Activated T-helper 1 cell treated with Interleukin-2 at 50 U/mL for 16 hours (primary cell): Measurements from ENCODE around the gene FAM187B.
A peak's percentile ranks its signal among the peaks of the same experiment; 100 is the strongest.

ENCODE experiments used
- DNase-seq: peaks from one replicate; pipeline ENCODE4 v3.0.0-alpha.2; 2020; ENCODE audit warnings: low read depth

Gene FAM187B

DNA sequence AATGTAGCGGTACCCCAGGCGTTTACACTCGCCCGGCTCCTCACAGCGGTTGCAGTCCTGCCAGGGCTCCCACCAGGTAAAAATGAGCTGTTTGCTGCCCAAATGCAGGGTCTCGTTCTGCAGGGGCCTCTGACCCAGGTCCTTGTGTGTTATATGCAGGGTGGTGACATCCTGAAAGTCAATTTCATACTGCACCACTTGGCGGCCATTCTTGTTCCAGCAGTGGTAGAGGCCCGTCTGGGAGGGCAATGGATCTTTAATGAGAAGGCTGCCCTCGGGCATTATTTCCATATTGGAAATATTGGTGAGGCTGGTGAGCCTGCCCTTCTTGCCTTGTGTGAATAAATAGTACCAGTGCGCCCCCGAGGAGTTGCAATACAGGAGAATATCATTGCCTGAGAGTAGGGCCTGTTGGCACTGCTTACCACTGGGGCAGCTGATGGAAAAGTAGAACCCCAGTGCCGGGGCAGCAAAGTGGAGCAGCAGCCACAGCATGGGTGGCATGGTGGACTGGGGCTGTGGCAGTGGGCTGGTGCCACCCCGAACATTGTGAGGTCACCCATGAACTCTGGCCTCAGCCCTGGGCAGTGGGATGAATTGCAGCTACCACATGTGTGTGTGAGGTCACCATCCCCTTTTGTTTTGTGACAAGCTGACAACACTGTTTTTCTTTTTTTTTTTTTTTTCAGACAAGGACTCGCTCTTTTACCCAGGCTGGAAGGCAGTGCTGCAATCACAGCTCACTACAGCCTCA is at the start of gene FAM187B:
Gene FAM187B (minus strand): TSS at position 563 of the 754 bp plus-strand sequence. CDS start 59 bp downstream, at position 504.
- DNase-seq = no peak

DNA sequence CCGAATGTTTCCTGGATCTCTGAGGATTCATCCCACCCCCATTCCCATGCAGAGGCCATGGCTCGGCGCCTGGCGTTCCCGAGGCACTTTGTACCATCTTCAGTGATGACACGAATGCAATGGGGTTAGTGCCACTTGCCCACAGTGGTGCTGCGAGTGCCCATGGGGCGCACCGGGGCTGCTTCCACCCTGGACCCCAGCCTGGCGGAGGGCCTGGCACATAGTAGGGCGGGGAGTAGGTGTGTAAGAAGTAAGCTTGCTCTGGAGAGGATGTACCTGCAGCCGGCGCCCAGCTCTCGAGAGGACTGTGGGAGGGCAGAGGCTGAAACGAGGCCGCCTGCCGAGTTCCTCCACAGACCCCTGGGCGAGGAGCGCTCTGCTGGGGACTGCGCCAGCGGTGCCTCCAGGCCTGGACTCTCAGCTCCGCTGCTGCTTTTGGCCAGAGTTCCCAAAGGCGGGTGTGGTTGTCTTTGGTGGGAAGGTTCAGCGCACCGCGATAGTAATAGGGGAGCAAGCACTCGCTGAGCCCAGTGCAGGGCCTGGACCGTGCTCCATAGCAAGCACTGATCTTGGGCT is 48.3 kb upstream of the FAM187B start:
- DNase-seq = no peak

DNA sequence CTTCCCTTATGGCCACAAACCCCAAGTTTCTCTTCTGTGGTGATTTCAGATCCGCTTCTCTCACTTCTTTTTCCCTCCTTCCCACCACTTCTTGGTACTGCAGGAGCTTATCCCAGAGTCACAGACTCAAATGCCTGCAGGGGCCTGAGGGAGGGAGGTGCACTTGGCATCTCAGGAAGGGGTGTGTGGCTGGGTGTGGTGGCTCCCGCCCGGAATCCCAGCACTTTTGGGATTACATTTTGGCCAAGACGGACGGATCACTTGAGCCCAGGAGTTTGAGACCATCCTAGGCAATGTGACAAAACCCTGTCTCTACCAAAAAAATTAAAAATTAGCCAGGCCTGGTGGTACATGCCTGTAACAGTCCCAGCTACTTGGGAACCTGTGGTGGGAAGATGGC is 45.8 kb upstream of the FAM187B start:
- DNase-seq = no peak

DNA sequence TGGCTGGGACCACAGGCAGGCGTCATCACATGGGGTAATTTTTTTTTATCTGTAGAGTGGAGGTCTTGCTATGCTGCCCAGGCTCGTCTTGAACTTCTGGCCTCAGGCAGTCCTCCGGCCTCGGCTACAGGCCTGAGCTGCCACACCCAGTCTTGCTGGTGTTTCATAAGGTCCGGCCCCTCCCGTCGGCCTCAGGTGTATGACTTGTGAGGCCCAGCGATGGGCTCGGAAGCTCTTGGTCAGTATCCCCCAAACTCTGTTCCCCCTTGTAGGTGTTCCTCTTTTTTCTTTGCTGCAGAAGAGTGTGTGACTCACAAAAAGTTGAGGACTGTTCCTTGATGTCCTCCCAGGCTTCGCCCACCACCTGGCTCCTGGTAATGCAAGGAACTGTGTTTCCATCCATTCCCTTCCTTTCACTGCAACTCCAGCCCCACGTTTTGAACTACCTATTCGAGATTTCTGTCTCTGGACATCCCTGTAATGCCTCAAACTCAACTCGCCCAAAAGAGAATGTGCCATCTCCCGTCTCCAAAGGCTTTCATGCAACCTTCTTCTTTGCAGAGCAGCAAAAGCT is 45.2 kb upstream of the FAM187B start:
- DNase-seq = no peak

DNA sequence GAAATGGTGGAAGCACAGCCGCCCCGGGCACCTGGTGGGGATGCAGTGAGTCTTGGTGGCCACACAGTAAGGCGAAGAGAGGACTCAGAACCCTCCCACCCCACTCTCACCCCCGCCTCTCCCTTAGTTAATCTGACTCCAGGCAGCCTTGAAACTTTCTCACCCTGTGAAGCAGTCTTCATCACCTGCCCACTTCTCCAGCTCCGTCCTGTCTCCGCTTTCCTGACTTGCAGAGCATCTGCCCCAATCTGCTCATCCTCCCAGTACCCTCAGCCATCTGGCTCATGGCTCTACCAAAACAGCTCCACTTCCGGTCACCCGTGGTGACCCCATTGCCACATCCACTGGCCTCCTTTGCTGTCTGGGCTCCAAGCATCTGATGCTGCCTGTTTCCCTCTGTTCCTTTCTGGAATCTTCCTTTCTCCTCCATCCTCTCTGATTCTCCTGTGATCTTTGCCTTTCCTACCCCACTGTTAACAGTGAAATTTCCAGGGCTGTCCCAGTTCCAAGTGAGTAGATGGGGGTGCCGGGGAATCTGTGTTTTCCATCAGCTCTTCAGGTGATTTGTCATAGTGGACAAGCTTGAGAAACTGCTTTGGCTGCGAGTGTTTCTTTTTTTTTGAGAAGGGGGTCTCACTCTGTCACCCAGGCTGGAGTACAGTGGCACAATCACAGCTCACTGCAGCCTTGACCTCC is 44.6 kb upstream of the FAM187B start:
- no peak for DNase-seq

DNA sequence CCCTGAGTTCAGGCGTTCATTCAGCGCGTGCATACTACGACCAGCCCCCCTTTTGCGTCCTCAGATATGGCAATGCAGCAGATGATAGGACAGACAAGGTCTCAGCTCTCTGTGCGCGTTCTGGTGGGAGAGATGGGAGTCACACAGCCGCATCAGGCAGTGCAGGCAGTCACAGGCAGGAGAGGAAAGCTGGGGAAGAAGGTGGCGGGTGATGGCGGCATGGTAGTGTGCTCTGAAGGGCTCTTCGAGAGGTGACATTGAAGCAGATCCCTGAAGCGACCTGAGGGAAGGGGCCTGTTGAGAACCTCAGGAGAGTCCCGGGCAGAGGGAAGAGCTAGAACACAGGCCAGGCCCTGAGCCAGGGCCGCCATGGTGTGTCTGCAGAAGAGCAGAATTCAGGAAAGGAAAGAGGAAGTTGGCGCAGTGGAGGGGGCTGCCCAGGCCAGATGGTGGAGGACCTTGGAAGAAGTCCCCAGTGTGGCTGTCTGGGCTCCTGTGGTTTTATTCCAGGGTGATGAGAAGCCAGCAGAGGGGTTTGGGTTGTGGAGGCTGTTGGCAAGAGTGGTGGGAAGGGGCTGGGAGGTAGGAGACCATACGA is 43.7 kb upstream of the FAM187B start:
- no peak for DNase-seq

DNA sequence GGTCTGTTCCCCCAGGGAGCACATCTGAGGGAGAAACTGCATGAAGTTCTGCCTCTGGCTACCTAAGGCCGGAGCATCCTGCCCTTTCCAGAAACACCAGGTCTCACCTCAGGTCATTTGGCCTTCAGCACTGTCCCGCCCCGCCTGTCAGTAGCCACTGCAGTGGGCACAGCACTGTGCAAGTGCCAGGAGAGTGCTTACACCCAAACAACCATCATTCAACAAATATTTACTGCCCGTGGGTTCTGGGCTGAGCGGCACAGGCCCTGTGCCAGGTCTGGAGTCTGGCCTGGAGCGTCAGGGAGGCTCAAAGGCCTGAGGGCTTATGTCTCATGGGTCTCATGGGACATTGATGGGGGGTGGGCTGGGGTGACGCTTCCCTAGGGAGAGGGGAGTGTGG is 43.0 kb upstream of the FAM187B start:
- no peak for DNase-seq

DNA sequence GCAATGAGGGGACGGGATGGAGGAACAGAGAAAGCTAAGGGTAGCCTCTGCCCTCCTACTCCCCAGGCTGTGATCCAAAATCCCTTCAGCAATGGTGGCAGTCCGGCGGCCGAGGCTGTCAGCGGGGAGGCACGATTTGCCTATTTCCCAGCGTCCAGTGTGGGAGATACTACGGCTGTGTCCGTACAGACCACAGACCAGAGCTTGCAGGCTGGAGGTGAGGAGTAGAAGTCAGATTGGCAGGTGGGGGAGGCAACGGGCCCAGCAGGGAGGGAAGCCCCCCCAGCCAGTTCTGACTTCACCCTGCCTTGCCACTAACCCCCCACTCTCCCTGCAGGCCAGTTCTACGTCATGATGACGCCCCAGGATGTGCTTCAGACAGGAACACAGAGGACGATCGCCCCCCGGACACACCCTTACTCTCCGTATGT is 41.9 kb upstream of the FAM187B start:
- no peak for DNase-seq

DNA sequence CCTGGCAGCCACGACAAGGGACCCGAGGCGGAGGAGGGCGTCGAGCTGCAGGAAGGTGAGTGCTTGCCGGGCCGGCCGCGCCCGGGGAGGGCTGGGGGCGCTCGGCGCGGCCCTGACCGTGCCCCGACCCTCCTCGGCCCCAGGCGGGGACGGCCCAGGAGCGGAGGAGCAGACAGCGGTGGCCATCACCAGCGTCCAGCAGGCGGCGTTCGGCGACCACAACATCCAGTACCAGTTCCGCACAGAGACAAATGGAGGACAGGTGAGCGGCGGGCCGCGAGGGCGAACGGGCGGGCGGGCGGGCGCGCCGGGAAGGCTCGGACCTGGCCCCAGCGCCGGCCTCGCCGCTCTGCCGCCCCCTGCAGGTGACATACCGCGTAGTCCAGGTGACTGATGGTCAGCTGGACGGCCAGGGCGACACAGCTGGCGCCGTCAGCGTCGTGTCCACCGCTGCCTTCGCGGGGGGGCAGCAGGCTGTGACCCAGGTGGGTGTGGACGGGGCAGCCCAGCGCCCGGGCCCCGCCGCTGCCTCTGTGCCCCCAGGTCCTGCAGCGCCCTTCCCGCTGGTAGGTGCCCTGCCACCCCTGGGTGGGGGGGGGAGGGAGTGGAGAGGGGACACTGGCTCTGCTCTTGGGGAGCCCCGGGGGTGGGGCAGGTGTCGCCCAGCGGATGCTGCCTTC is 41.0 kb upstream of the FAM187B start:
- DNase-seq = peak; percentile 62

DNA sequence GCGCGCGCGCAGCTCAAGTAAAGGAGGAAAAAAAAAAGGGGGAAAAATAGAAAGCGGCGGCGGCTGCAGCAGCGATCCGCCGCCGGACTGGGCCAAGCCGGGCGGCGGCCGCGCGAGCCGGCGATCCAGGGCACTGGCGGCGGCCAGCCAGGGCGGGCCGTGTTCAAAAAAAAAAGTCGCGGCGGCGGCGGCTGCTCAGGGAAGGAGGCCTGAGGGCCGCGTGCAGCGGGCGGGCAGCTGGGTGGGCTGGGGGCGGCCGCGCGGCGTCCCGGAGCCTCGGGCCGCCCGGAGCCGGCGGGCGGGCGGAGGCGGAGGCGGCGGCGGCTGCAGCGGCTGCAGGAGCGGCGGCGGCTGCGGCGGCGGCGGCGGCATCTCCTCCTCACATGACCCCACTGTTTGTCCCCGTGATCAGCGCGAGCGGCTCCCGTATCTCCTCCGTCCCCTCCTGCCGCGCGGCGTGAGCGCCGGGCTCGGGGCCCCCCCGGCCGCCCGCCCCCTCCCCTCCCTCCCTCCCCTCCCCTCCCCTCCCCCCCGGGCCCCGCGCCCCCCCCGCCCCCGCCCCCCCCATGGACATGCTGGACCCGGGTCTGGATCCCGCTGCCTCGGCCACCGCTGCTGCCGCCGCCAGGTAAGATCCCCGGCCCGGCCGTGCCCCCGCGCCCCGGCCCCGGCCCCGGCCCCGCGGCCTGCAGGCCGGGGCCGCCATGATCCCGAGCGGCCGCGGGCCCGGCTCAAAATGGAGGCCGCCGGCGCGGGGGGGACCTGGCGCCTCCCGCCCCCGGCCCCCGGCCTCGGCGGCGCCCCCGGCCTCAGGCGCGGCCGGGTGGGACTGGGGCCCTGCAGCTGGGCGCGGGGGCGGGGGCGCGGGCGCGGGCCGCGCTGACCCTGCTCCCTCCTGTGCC is 40.2 kb upstream of the FAM187B start, which contains the start of gene USF2:
Gene USF2 (plus strand): TSS at position 427 of the 902 bp plus-strand sequence. CDS start 140 bp downstream, at position 567.
- DNase-seq = peak; percentile 52

DNA sequence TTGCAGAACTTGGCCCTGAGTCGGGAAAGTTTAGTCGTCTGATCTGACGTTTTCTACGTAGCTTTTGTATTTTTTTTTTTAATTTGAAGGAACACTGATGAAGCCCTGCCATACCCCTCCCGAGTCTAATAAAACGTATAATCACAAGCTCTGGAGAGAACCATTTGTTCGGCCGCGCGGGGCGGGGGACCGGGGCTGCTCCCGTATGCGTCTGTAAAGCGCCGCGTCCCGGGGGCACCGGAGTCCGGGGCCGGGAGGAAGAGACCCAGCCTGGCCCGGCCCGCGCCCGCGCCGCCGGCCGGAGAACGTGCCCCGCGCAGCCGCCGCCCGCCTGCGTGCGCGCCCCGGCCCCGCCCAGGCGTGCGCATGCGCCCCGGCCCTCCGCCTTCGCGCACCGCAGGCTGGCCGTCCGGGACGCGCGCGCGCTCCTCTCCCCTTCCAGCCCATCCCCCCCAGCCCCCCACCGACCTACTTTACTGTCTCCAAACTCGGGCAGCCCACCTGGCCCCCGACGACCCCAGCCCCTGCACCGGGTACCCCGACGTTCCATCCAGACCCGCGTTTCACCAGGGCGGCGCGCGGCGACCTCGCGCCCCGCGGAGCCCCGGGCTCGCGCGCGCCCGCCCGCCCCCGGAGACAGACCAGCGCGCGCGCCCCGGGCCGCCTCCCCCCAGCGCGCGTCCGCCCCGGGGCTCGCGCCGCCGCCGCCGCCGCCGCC is 39.4 kb upstream of the FAM187B start:
- peak; percentile 73 for DNase-seq

DNA sequence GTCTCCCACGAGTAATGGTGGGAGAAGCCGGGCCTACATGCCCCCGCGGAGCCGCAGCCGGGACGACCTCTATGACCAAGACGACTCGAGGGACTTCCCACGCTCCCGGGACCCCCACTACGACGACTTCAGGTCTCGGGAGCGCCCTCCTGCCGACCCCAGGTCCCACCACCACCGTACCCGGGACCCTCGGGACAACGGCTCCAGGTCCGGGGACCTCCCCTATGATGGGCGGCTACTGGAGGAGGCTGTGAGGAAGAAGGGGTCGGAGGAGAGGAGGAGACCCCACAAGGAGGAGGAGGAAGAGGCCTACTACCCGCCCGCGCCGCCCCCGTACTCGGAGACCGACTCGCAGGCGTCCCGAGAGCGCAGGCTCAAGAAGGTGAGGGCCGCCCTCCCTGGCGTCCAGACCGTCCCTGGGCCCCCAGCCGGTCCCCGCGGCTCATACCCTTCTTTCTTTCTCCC is 38.8 kb upstream of the FAM187B start:
- no peak for DNase-seq

DNA sequence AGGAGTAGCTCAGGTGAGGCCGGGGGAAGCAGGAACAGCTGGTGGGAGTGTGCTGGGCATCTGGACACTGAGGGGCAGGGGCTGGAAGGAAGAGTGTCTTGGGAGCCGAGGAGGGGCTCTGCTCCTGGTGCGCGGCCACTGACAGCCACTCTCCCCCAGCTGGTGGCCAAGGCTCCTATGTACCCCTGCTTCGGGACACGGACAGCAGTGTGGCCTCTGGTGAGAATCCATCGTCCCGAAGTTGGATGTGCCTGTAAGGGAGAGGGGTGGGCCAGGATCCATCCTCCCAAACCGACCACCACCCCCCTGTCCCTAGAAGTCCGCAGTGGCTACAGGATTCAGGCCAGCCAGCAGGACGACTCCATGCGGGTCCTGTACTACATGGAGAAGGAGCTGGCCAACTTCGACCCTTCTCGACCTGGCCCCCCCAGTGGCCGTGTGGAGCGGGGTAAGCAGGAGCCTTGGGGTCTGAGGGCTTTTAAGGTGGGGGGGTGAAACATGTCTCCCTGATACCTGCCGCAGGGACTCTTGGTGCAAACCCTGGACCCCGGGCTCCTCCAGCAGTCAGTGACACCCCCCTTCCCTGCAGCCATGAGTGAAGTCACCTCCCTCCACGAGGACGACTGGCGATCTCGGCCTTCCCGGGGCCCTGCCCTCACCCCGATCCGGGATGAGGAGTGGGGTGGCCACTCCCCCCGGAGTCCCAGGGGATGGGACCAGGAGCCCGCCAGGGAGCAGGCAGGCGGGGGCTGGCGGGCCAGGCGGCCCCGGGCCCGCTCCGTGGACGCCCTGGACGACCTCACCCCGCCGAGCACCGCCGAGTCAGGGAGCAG is 38.2 kb upstream of the FAM187B start:
- DNase-seq = no peak

DNA sequence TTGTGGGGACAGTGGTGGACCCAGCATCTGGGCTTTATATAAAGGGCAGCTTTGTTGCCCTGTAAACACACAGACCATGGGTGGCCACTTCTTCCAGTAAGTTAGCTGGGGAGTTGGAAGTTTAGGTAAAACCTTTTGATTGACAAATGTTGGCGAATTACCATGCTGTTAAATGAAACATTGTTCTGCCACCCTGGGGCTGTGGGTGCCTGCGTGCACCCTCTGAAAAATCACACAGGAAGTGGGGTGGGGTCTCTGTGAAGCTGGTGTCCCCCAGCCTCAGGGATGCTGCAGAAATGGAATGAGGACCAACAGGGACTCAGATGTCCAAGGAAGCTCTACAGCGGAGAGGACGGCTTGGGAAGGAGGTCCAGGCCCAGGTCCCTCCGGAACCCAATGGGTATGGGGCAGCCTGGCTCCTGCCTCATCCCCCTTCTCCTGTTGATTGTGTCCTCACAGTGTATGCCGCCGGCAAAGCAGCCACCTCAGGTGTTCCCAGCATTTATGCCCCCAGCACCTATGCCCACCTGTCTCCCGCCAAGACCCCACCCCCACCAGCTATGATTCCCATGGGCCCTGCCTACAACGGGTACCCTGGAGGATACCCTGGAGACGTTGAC is 37.5 kb upstream of the FAM187B start:
- DNase-seq = no peak

DNA sequence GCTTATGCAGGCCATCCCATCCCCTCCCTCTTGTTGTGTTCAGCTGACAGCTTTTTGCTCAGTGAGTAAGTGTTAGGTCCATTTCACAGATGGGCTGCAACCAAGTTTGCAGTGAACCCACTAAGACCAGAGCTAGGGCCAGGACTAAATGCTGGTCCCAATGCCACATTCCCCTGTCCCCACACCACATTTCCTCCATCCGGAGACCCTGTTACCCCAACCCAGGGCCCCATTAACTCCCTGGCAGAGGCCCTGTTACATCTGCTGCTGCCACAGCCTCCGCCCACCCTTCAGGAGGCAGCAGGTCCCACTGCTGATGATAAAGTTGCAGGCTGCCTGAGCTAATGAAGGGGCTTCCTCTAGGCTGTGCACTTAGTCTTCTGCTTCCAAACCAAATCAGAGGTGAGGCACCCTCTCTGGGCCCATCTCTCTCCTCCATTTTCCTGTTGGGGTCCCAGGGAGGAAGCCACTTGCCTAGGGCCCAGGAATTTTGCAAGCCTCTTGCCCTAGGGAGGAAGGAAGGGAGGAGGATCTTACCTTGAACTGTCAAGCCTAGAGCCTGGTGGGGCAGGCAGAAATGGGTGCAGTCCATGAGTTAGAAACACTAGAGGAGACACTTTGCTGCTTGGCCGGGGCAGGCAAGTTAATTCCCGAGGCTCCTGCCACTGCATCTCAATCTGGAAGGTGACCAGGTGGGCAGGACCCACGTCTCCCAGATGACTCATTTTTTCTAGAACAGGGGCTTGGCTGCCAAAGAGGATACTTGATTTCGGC is 36.8 kb upstream of the FAM187B start:
- no peak for DNase-seq

DNA sequence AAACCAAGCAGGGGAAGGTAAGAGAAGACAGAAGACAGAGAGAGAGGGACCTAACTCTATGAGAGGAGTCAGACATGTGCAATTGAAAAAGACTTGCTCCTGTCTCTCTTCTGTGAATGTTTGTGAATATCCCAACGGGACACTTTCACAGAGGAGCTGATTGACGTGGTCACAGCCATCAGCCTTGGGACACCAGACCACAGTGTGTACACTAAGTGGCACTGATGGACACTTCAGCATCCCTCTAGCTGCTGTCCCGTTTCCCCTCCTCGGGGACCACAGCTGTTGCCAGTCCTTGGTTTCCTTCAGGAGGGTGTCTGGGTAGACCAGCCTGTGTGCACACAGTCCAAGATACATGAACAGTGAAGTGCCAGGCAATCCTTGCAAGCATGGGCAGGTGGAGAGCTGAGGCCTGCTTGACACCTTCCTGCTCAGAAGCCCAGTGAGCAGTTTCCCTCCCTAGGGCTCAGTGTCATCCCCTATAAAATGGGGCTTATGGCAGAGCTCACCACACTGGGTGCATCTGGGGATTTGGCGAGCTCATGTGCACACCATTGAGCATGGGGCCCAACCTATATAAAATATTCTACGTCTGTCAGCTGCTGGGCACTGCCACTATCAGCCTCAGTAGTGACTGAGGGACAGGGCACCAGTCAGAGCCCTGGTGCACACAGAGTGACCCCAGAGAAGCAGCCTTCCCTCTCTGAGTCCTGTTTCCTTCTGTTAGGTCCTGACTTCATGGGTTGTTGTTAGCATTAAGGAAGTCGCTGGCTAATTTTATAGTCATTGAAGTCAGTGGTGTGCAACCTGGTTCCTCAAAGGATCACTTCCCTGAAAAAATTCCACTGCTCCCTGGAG is 36.0 kb upstream of the FAM187B start:
- DNase-seq = no peak
